CD8-positive, alpha-beta memory T cell (primary cell): Measurements from ENCODE around the gene OR2T35. TPM values are rescaled to one million over a fixed set of nuclear protein-coding genes. Genes with fewer than 3 reads are reported as not detected.
"Not testable (repeated sequence)": the region's sequence is repeated elsewhere in the genome, so short reads cannot be mapped to it uniquely, and the experiment has no call there.

ENCODE experiments used
- CTCF ChIA-PET: fragments of 350-600 bp; sonication (Branson Sonifier 250); formaldehyde crosslinking; loops from one replicate; lab custom pipeline; 2021; ENCODE audit warnings: antibody characterized with exemption; lab: Charles Lee
- POLR2A ChIA-PET: fragments of 350-600 bp; sonication (Branson Sonifier 250); formaldehyde crosslinking; loops from one replicate; lab custom pipeline; 2021; ENCODE audit warnings: antibody characterized with exemption; lab: Charles Lee
- DNase-seq, 5 donors: peaks; one replicate each; pipeline versions ENCODE4 v3.0.0 to v3.0.0-alpha.2; 2020 to 2022; ENCODE audit warnings: mixed read lengths in 1 of 5
- H3K27ac ChIP-seq: one replicate; pipeline ENCODE4 v1.7.0; 2013; ENCODE audit warnings: low read depth, mild to moderate bottlenecking, low read length, moderate library complexity
- H3K27me3 ChIP-seq: 2 replicates; pipeline ENCODE4 v1.7.0; 2013; ENCODE audit warnings: low read length, mild to moderate bottlenecking; ENCODE audit not compliant: insufficient read depth, poor library complexity, severe bottlenecking
- H3K36me3 ChIP-seq: 2 replicates; pipeline ENCODE4 v1.7.0; 2013; ENCODE audit warnings: mild to moderate bottlenecking, low read length, moderate library complexity; ENCODE audit not compliant: insufficient read depth
- H3K4me1 ChIP-seq: 2 replicates; pipeline ENCODE4 v1.7.0; 2013; ENCODE audit warnings: mild to moderate bottlenecking, low read length, moderate library complexity; ENCODE audit not compliant: insufficient read depth
- H3K4me3 ChIP-seq: 2 replicates; pipeline ENCODE4 v1.7.0; 2013; ENCODE audit warnings: mild to moderate bottlenecking, low read length
- H3K9me3 ChIP-seq: 2 replicates; pipeline ENCODE4 v1.7.0; 2013; ENCODE audit warnings: mild to moderate bottlenecking, low read length
- H3K27ac Mint-ChIP-seq, 8 donors: one replicate each; pipeline ENCODE4 v1.8.0; 2020 to 2021; ENCODE audit warnings: mixed read lengths in 8 of 8, mild to moderate bottlenecking in 6 of 8, inconsistent platforms in 3 of 8, moderate library complexity in 3 of 8
- H3K27me3 Mint-ChIP-seq, 2 donors: one replicate each; pipeline ENCODE4 v1.8.0; 2020 to 2021; ENCODE audit warnings: mixed read lengths in 2 of 2, mild to moderate bottlenecking in 1 of 2, moderate library complexity in 1 of 2
- H3K36me3 Mint-ChIP-seq, 3 donors: one replicate each; pipeline ENCODE4 v1.8.0; 2020 to 2021; ENCODE audit warnings: mixed read lengths in 3 of 3, inconsistent platforms in 1 of 3, mild to moderate bottlenecking in 1 of 3
- H3K4me1 Mint-ChIP-seq, 3 donors: one replicate each; pipeline ENCODE4 v1.8.0; 2020 to 2021; ENCODE audit warnings: mixed read lengths in 3 of 3, inconsistent platforms in 1 of 3, mild to moderate bottlenecking in 1 of 3
- H3K4me3 Mint-ChIP-seq, 7 donors: one replicate each; pipeline ENCODE4 v1.8.0; 2020 to 2021; ENCODE audit warnings: mixed read lengths in 7 of 7, mild to moderate bottlenecking in 6 of 7, moderate library complexity in 4 of 7, inconsistent platforms in 2 of 7
- H3K9me3 Mint-ChIP-seq, 5 donors: one replicate each; pipeline ENCODE4 v1.8.0; 2020 to 2022; ENCODE audit warnings: mixed read lengths in 5 of 5, mild to moderate bottlenecking in 3 of 5, moderate library complexity in 2 of 5, inconsistent platforms in 1 of 5
- polyA plus RNA-seq: library from polyadenylated mRNA; unstranded; fragments of 300-500 nt; fragmentation: Illumina TruSeq; gene quantifications from one replicate; pipeline ENCODE4 v1.2.3, GENCODE V29; 2021
- total RNA-seq, 2 experiments: library from RNA; stranded (reverse); gene quantifications; one replicate each; pipeline ENCODE4 v1.2.3, GENCODE V29; 2021

OR2T35 gene
- total RNA-seq, result not detected
- polyA plus RNA-seq, result not detected

GRCh38 chr1:248645178-248645577 lies at the start of gene OR2T35:
OR2T35 (minus strand) TSS chr1:248645278; CDS start chr1:248639258, 6,020 bp downstream.
- H3K27me3 ChIP-seq, H3K9me3 ChIP-seq, H3K27ac Mint-ChIP-seq, H3K27ac ChIP-seq, H3K36me3 ChIP-seq, CTCF ChIA-PET, H3K4me3 Mint-ChIP-seq, H3K4me3 ChIP-seq, H3K9me3 Mint-ChIP-seq, H3K4me1 Mint-ChIP-seq, H3K4me1 ChIP-seq, DNase-seq, POLR2A ChIA-PET, H3K36me3 Mint-ChIP-seq, H3K27me3 Mint-ChIP-seq: not testable (repeated sequence)

GRCh38 chr1:248691567-248692155 lies 46.6 kb upstream of the OR2T35 start:
- DNase-seq, result no peak
- Histone ChIP-seq H3K27me3 (no peaks in the 10 kb centered on the region), H3K9me3 (no peaks in the 10 kb centered on the region), H3K36me3 (no peaks in the 10 kb centered on the region), H3K27ac (no peak overlapping the region), H3K4me1 (no peaks in the 10 kb centered on the region), H3K4me3 (no peak overlapping the region)
- Mint-ChIP-seq H3K36me3 (peaks cover 0 to 10% (median 0%) of the 10 kb centered on the region in 3 donors), H3K9me3 (peaks cover 0 to 13% (median 10%) of the 10 kb centered on the region in 5 donors), H3K4me3 (no peak overlapping the region), H3K4me1 (peaks cover 3 to 5% (median 3%) of the 10 kb centered on the region in 3 donors), H3K27ac (no peak overlapping the region), H3K27me3 (peaks cover 12 to 23% of the 10 kb centered on the region in 2 donors)
- ChIA-PET CTCF (interaction anchor here (0.6 kb wide), 1 partner anchor 220 kb away, joined by 3 read pairs; no protein-coding TSS in a partner anchor), POLR2A (no interaction called here)

- H3K27ac ChIP-seq, result no peak overlapping the region
- no peak for DNase-seq
- CTCF ChIA-PET, result no interaction called here
- Mint-ChIP-seq H3K4me1 (peaks cover 3 to 8% (median 4%) of the 10 kb centered on the region in 3 donors), H3K4me3 (no peak overlapping the region), H3K36me3 (peaks cover 0 to 10% (median 0%) of the 10 kb centered on the region in 3 donors), H3K9me3 (peaks cover 0 to 13% (median 10%) of the 10 kb centered on the region in 5 donors), H3K27ac (no peak overlapping the region), H3K27me3 (peaks cover 10 to 22% of the 10 kb centered on the region in 2 donors)
- no peaks in the 10 kb centered on the region for H3K9me3 ChIP-seq
- no peaks in the 10 kb centered on the region for H3K27me3 ChIP-seq
- H3K4me3 ChIP-seq, result no peak overlapping the region
- POLR2A ChIA-PET, result no interaction called here
- H3K4me1 ChIP-seq, result no peaks in the 10 kb centered on the region
- no peaks in the 10 kb centered on the region for H3K36me3 ChIP-seq
These were observed 43.6 kb upstream of the OR2T35 start for GRCh38 chr1:248688527-248689298.

GRCh38 chr1:248686815-248687214 lies 41.7 kb upstream of the OR2T35 start:
- Mint-ChIP-seq H3K9me3 (peaks cover 0 to 13% (median 7%) of the 10 kb centered on the region in 5 donors), H3K4me3 (no peak overlapping the region), H3K4me1 (peaks cover 3 to 8% (median 4%) of the 10 kb centered on the region in 3 donors), H3K36me3 (peaks cover 0 to 6% (median 0%) of the 10 kb centered on the region in 3 donors), H3K27me3 (peaks cover 10 to 25% of the 10 kb centered on the region in 2 donors), H3K27ac (peak overlapping the region in 1 of 8 donors; percentile 63)
- Histone ChIP-seq H3K36me3 (no peaks in the 10 kb centered on the region), H3K9me3 (no peaks in the 10 kb centered on the region), H3K4me3 (no peak overlapping the region), H3K4me1 (no peaks in the 10 kb centered on the region), H3K27ac (no peak overlapping the region), H3K27me3 (no peaks in the 10 kb centered on the region)
- POLR2A ChIA-PET, result no interaction called here
- CTCF ChIA-PET, result no interaction called here
- peak in 2 of 5 donors; percentile 4 to 34 for DNase-seq

- no peaks in the 10 kb centered on the region for H3K9me3 ChIP-seq
- no peak overlapping the region for H3K27ac Mint-ChIP-seq
- no peaks in the 10 kb centered on the region for H3K4me1 ChIP-seq
- no peak overlapping the region for H3K4me3 ChIP-seq
- ChIA-PET POLR2A (no interaction called here), CTCF (no interaction called here)
- H3K27me3 Mint-ChIP-seq, result peaks cover 10 to 32% of the 10 kb centered on the region in 2 donors
- H3K27ac ChIP-seq, result no peak overlapping the region
- H3K4me3 Mint-ChIP-seq, result no peak overlapping the region
- no peaks in the 10 kb centered on the region for H3K27me3 ChIP-seq
- no peaks in the 10 kb centered on the region for H3K36me3 Mint-ChIP-seq
- no peaks in the 10 kb centered on the region for H3K36me3 ChIP-seq
- H3K4me1 Mint-ChIP-seq, result peaks cover 0 to 3% (median under 1%) of the 10 kb centered on the region in 3 donors
- no peak for DNase-seq
- H3K9me3 Mint-ChIP-seq, result no peaks in the 10 kb centered on the region
These were observed 36.6 kb upstream of the OR2T35 start for GRCh38 chr1:248681651-248682050.

- Mint-ChIP-seq H3K27ac (no peak overlapping the region), H3K27me3 (peaks cover 0 to 2% of the 10 kb centered on the region in 2 donors), H3K9me3 (peaks cover 4 to 7% (median 6%) of the 10 kb centered on the region in 5 donors), H3K4me1 (no peaks in the 10 kb centered on the region), H3K4me3 (no peak overlapping the region), H3K36me3 (no peaks in the 10 kb centered on the region)
- Histone ChIP-seq H3K4me3 (no peak overlapping the region), H3K27me3 (no peaks in the 10 kb centered on the region), H3K4me1 (no peaks in the 10 kb centered on the region), H3K9me3 (no peaks in the 10 kb centered on the region), H3K27ac (no peak overlapping the region), H3K36me3 (no peaks in the 10 kb centered on the region)
- ChIA-PET CTCF (no interaction called here), POLR2A (no interaction called here)
- no peak for DNase-seq
These were observed 24.9 kb upstream of the OR2T35 start for GRCh38 chr1:248670003-248670402.

GRCh38 chr1:248663453-248664328 lies 18.6 kb upstream of the OR2T35 start:
- H3K4me3 Mint-ChIP-seq, H3K27ac Mint-ChIP-seq, DNase-seq, POLR2A ChIA-PET, H3K9me3 Mint-ChIP-seq, H3K36me3 Mint-ChIP-seq, H3K36me3 ChIP-seq, H3K4me1 ChIP-seq, H3K4me3 ChIP-seq, H3K27me3 ChIP-seq, CTCF ChIA-PET, H3K9me3 ChIP-seq, H3K4me1 Mint-ChIP-seq, H3K27ac ChIP-seq: not testable (repeated sequence)
- H3K27me3 Mint-ChIP-seq, result peaks cover 8 to 15% of the 10 kb centered on the region in 2 donors
